Omental fat pad (tissue), 4 donors: ENCODE measurements around the gene CHRNA9. TPM values are rescaled to one million over a fixed set of nuclear protein-coding genes. Genes with fewer than 3 reads are reported as not detected.
A peak's percentile ranks its signal among the peaks of the same experiment; 100 is the strongest.

Experiments used
- ATAC-seq: fragments of 150-250 bp; one replicate; pipeline ENCODE4 v1.9.1; 2016; ENCODE audit warnings: mild to moderate bottlenecking, moderate library complexity; ENCODE audit not compliant: low FRiP score
- DNase-seq: peaks from one replicate; pipeline ENCODE4 v3.0.0-alpha.2; 2019; ENCODE audit warnings: low spot score
- total RNA-seq, 4 donors: library from RNA; depleted of rRNA; stranded (reverse); fragments of >200 nt; gene quantifications; one replicate each; pipeline ENCODE4 v1.1.0, GENCODE V29; 2016
- TF ChIP-seq, protein P1 (sequence below), 3 donors: fragments of 450-650 bp; IDR thresholded peaks; one replicate each; pipeline ENCODE4 v1.5.1; 2016 to 2017; ENCODE audit warnings: antibody characterized with exemption in 3 of 3, mild to moderate bottlenecking in 3 of 3, moderate library complexity in 2 of 3

The CHRNA9 gene
- total RNA-seq, 4 donors from 2014 or later: not detected

DNA sequence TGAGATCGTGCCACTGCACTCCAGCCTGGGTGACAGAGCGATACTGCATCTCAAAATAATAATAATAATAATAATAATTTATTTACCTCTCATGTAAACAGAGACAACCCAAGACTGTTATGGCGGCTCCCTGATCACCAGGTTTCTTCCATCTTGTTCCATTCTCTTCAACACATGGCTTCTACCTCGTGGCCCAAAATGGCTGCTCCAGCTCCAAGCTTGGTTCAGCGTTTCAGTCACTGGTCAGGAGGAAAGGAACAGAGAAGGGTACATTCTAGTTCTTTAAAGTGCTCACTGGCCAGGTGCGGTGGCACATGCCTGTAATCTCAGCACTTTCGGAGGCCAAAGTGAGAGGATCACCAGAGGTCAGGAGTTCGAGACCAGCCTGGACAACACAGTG is 24.9 kb upstream of the CHRNA9 start:
- ATAC-seq: no peak
- TF ChIP-seq, protein P1, sequence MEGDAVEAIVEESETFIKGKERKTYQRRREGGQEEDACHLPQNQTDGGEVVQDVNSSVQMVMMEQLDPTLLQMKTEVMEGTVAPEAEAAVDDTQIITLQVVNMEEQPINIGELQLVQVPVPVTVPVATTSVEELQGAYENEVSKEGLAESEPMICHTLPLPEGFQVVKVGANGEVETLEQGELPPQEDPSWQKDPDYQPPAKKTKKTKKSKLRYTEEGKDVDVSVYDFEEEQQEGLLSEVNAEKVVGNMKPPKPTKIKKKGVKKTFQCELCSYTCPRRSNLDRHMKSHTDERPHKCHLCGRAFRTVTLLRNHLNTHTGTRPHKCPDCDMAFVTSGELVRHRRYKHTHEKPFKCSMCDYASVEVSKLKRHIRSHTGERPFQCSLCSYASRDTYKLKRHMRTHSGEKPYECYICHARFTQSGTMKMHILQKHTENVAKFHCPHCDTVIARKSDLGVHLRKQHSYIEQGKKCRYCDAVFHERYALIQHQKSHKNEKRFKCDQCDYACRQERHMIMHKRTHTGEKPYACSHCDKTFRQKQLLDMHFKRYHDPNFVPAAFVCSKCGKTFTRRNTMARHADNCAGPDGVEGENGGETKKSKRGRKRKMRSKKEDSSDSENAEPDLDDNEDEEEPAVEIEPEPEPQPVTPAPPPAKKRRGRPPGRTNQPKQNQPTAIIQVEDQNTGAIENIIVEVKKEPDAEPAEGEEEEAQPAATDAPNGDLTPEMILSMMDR (IDR thresholded peaks at IDR 0.05): no peak
- DNase-seq: no peak

DNA sequence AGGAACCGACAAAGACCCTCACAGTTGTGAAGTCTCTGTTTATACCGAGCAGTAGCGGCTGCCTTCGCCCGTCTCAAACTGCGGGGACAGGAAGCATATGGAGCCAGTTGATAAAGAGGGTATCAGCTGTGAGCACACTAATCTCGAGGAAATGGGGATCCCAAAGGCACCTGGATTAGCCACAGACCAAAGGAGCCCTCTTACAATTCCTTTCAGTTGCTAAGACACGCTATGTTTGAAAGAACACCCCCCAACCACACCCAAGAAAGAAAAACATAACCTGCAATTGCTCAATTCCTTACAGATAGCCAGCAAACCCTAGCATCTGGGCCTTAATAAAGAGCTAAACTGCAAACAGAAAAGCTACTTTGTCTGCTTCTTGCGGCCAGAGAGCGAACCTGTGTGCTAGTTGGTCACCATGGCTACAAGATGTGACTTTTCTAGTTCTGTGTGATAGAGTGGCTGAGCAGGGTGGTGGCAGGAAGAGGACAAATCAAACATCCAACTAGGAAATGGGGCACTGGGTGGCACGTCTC is 23.3 kb upstream of the CHRNA9 start:
- no peak for ATAC-seq
- no peak for DNase-seq
- TF ChIP-seq, protein P1 (IDR thresholded peaks at IDR 0.05): no peak

DNA sequence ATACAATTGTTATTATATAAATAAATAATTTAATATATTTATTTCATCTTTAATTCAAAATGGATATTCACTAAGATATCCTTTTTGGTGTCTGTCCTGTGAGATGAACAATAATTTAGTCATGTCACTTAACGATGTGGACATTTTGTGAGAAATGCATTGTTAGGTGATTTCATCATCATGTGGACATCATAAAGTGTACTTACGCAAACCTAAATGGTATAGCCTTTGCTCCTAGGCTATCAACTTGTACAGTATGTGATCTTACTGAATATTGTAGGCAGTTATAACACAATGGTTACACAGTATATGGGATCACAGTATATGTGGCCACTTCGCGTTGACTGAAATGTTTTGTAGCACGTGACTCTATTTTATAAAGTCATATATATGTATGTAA is 20.2 kb upstream of the CHRNA9 start:
- ATAC-seq (no peak), DNase-seq (no peak)
- TF ChIP-seq, protein P1 (IDR thresholded peaks at IDR 0.05): no peak

DNA sequence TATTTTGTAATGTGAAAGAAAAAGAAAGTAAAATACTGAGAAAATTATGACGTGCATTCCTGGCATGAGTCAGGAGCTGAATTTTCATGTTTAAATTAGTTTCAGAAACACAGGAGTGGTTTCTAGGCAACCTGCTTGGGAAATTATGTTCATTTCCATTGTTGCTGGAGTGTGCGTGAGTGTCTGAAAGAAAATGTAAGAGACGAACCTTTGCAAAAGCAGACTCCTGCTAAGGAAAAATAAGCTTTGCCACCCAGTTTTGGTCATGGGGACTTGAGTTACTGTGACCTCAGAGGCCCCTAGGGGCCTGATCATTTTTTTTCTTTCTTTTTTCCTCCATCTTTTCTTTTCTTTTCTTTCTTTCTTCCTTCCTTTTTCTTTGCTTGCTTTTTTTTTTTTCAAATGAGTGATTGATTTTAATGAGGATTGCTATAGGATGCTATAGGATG is 18.8 kb upstream of the CHRNA9 start:
- DNase-seq: no peak
- peak; percentile 60 for ATAC-seq
- TF ChIP-seq, protein P1 (IDR thresholded peaks at IDR 0.05): no peak

DNA sequence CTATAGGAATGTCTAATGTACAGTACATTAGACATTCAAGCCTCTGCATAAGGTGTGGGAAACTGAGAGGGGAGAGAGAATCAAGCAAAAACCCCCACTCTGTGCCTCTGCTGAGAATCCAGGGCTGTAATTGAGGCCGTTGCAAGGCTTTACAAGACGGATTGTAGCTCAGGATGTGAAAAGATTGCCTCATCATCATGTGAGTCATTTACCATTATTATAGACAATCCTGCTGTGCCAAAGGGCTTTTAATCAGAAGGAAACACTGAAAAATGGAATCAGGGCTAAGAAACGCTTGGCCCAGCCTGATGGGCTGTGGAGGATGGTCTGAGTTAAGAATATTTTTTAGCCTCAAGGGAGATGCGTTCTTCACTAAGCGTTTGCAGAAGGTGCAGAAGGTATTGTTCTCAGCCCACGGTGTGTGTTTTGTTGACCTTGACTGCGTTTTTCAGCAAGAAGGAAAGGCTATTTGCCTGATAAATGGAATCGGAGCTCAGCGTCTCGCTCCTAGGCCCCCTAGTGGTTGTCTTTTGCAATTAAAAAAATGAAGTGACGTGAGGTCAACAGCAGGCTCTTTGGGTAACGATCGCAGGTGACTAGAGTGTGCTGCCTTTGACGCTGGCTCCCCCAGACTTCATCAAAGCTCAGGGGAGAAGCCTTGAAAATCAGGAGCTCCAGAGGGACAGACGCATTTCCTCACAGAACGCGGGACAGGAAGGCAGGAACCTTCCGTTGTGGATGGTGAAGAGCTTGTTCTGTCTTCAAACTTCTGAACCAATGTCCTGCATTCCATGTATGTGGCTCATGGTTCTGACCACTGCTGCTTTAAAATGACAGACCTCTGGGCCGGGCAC is 18.1 kb upstream of the CHRNA9 start:
- ATAC-seq: peak; percentile 83
- TF ChIP-seq, protein P1 (IDR thresholded peaks at IDR 0.05): peak in 2 of 3 donors; percentile 41 to 77
- DNase-seq: no peak

DNA sequence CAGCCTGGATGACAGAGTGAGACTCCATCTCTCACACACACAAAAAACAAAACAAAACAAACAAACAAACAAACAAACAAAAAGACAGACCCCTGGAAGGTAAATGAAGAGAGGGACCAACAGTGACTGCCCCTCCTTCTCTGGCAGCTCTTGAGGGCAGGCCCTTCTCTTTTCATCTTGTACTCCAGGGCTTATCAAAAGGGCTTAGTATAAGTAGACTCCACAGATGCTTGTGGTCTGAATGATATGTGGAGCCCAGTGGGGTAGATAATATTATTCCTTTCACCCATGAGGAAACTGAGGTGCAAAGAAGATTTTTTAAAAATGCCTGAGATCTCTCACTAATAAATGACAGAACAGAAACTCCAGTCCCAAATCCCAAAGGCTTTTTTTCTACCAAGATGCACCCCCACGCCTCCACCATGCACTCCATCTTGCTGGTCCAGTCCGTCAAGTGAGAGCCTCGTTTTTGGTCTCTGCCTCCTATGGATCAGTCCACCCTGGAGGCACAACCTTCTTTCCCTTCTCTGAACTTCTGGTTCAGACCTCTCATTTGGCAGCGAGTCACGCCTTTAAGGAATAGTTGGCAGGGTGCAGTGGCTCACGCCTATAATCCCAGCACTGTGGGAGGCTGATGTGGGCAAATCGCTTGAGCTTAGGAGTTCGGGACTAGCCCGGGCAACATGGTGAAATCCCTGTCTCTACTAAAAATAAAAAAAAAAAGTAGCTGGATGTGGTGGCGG is 17.0 kb upstream of the CHRNA9 start:
- DNase-seq (no peak), ATAC-seq (no peak)
- TF ChIP-seq, protein P1 (IDR thresholded peaks at IDR 0.05): no peak
